HFFc6 (cell line): Measurements from ENCODE around the gene SCRT2. TPM values are rescaled to one million over a fixed set of nuclear protein-coding genes. Genes with fewer than 3 reads are reported as not detected.

Source experiments
- DNase-seq: peaks from one replicate; pipeline ENCODE4 v3.0.0-alpha.2; 2018
- H3K27ac Mint-ChIP-seq: 2 replicates; pipeline ENCODE4 v1.8.0; 2020; ENCODE audit warnings: mild to moderate bottlenecking, mixed read lengths
- H3K27me3 Mint-ChIP-seq: 2 replicates; pipeline ENCODE4 v1.8.0; 2021; ENCODE audit warnings: mild to moderate bottlenecking, moderate library complexity, mixed read lengths; ENCODE audit not compliant: insufficient read depth
- H3K36me3 Mint-ChIP-seq: 2 replicates; pipeline ENCODE4 v1.8.0; 2021; ENCODE audit warnings: low read depth, mixed read lengths
- H3K4me1 Mint-ChIP-seq: 2 replicates; pipeline ENCODE4 v1.8.0; 2020; ENCODE audit warnings: low read depth, mixed read lengths
- H3K4me3 Mint-ChIP-seq: 2 replicates; pipeline ENCODE4 v1.8.0; 2020; ENCODE audit warnings: mild to moderate bottlenecking, moderate library complexity, mixed read lengths
- H3K9me3 Mint-ChIP-seq: 2 replicates; pipeline ENCODE4 v1.8.0; 2020; ENCODE audit warnings: mild to moderate bottlenecking, mixed read lengths
- CTCF ChIP-seq: fragments of 200-600 bp; sonication (generic); IDR thresholded peaks from 2 replicates; pipeline ENCODE4 v1.5.0; 2021; ENCODE audit warnings: antibody characterized with exemption, mild to moderate bottlenecking
- total RNA-seq, 6 experiments: library from RNA; stranded (reverse); fragmentation: NEBNext Ultra II Directional; extraction: Animal tissue kit (Norgen Biotek cat#: 25700); gene quantifications; 2 replicates in 1 of 6; 3 replicates in 5 of 6; pipeline ENCODE4 v1.2.3, GENCODE V29; 2021

The SCRT2 gene
- total RNA-seq, 6 experiments from 2014 or later, result not detected

GRCh38 chr20:640674-641515, 34.7 kb downstream of the SCRT2 start:
- Mint-ChIP-seq H3K4me1 (peaks cover 11% of the 10 kb centered on the region), H3K4me3 (no peak overlapping the region), H3K36me3 (no peaks in the 10 kb centered on the region), H3K9me3 (no peaks in the 10 kb centered on the region), H3K27ac (no peak overlapping the region), H3K27me3 (peaks cover 26% of the 10 kb centered on the region)
- DNase-seq, result no peak
- TF ChIP-seq CTCF, result no peak

- no peak for TF ChIP-seq CTCF
- no peaks in the 10 kb centered on the region for H3K36me3 Mint-ChIP-seq
- H3K4me3 Mint-ChIP-seq, result no peak overlapping the region
- peaks cover 37% of the 10 kb centered on the region for H3K27me3 Mint-ChIP-seq
- DNase-seq, result no peak
- H3K4me1 Mint-ChIP-seq, result peaks cover 6% of the 10 kb centered on the region; the same call in 1 of the 2 replicates
- no peak overlapping the region for H3K27ac Mint-ChIP-seq
- no peaks in the 10 kb centered on the region for H3K9me3 Mint-ChIP-seq
Measured at GRCh38 chr20:638579-638978, 37.0 kb downstream of the SCRT2 start.

- H3K4me1 Mint-ChIP-seq, result peaks cover 6% of the 10 kb centered on the region; the same call in 1 of the 2 replicates
- no peak overlapping the region for H3K4me3 Mint-ChIP-seq
- H3K27me3 Mint-ChIP-seq, result peaks cover 34% of the 10 kb centered on the region
- H3K27ac Mint-ChIP-seq, result no peak overlapping the region
- DNase-seq, result no peak
- no peak for TF ChIP-seq CTCF
- no peaks in the 10 kb centered on the region for H3K9me3 Mint-ChIP-seq
- no peaks in the 10 kb centered on the region for H3K36me3 Mint-ChIP-seq
Measured at GRCh38 chr20:637559-637958, 38.0 kb downstream of the SCRT2 start.

- H3K36me3 Mint-ChIP-seq, result no peaks in the 10 kb centered on the region
- no peak overlapping the region for H3K4me3 Mint-ChIP-seq
- no peak overlapping the region for H3K27ac Mint-ChIP-seq
- H3K27me3 Mint-ChIP-seq, result peaks cover 32% of the 10 kb centered on the region
- peaks cover 7% of the 10 kb centered on the region for H3K4me1 Mint-ChIP-seq
- no peaks in the 10 kb centered on the region for H3K9me3 Mint-ChIP-seq
- no peak for DNase-seq
- TF ChIP-seq CTCF, result no peak
Measured at GRCh38 chr20:635893-636338, 39.7 kb downstream of the SCRT2 start.

- TF ChIP-seq CTCF, result no peak
- Mint-ChIP-seq H3K36me3 (no peaks in the 10 kb centered on the region), H3K4me3 (no peak overlapping the region), H3K27ac (no peak overlapping the region), H3K27me3 (peaks cover 28% of the 10 kb centered on the region), H3K9me3 (no peaks in the 10 kb centered on the region), H3K4me1 (peaks cover 9% of the 10 kb centered on the region)
- DNase-seq, result no peak
Measured at GRCh38 chr20:635028-635892, 40.3 kb downstream of the SCRT2 start.
